H1 (cell line): ENCODE data around the gene HGD.

Source experiments
- CTCF ChIP-seq, 3 experiments: IDR thresholded peaks; 1 replicate in 2 of 3; 2 replicates in 1 of 3; pipeline versions ENCODE4 v1.5.1 to v1.6.1; 2011; ENCODE audit warnings: low read length in 3 of 3, mild to moderate bottlenecking in 3 of 3, inconsistent platforms in 2 of 3, low read depth in 1 of 3, moderate library complexity in 1 of 3; ENCODE audit not compliant: insufficient read depth in 1 of 3; ENCODE audit errors: control extremely low read depth in 1 of 3
- EZH2 ChIP-seq: fragments of 200-600 bp; sonication (generic); IDR thresholded peaks from 2 replicates; pipeline ENCODE4 v1.7.1; 2012; ENCODE audit warnings: low read depth, mild to moderate bottlenecking, moderate library complexity, low read length, inconsistent platforms; ENCODE audit not compliant: severe bottlenecking
- SAP30 ChIP-seq: fragments of 300-600 bp; sonication (generic); IDR thresholded peaks from 2 replicates; pipeline ENCODE4 v1.7.1; 2012; ENCODE audit warnings: low read length, moderate library complexity, mild to moderate bottlenecking, inconsistent platforms; ENCODE audit not compliant: insufficient read depth, insufficient replicate concordance

- TF ChIP-seq SAP30 (no peak), CTCF (IDR thresholded peaks at IDR 0.05; ENCODE audit: control extremely low read depth in 1 of 3, insufficient read depth in 1 of 3, low read depth in 1 of 3, low read length in 3 of 3) (no peak), EZH2 (no peak)
These were observed 3.6 kb downstream of the HGD start for GRCh38 chr3:120678331-120678947.
